Progenitor cell of endocrine pancreas (in vitro differentiated cells): ENCODE results near the gene SCYGR1. TPM values are rescaled to one million over a fixed set of nuclear protein-coding genes. Genes with fewer than 3 reads are reported as not detected.

Experiments
- DNase-seq: peaks from one replicate; pipeline ENCODE4 v3.0.0; 2021; ENCODE audit warnings: low spot score; ENCODE audit not compliant: unreplicated experiment
- H3K27ac Mint-ChIP-seq: 2 replicates; pipeline ENCODE4 v1.8.0; 2021; ENCODE audit warnings: mild to moderate bottlenecking, moderate library complexity, mixed read lengths
- H3K27me3 Mint-ChIP-seq: 2 replicates; pipeline ENCODE4 v1.8.0; 2021; ENCODE audit warnings: mixed read lengths
- H3K36me3 Mint-ChIP-seq: 2 replicates; pipeline ENCODE4 v1.8.0; 2022; ENCODE audit warnings: mixed read lengths; ENCODE audit not compliant: insufficient read depth
- H3K4me1 Mint-ChIP-seq: 2 replicates; pipeline ENCODE4 v1.8.0; 2021; ENCODE audit warnings: low read depth, mixed read lengths
- H3K4me3 Mint-ChIP-seq: 2 replicates; pipeline ENCODE4 v1.8.0; 2021; ENCODE audit warnings: low read depth, mild to moderate bottlenecking, moderate library complexity, mixed read lengths
- H3K9me3 Mint-ChIP-seq: 2 replicates; pipeline ENCODE4 v1.8.0; 2021; ENCODE audit warnings: low read depth, mixed read lengths
- CTCF ChIP-seq: fragments of 200-600 bp; sonication (generic); IDR thresholded peaks from one replicate; pipeline ENCODE4 v1.5.0; 2021; ENCODE audit warnings: antibody characterized with exemption, mild to moderate bottlenecking; ENCODE audit not compliant: unreplicated experiment
- total RNA-seq: library from RNA; stranded (reverse); gene quantifications from 2 replicates; pipeline ENCODE4 v1.2.1, GENCODE V29; 2021

Gene SCYGR1
- total RNA-seq, 1 donor from 2014 or later, result not detected

GRCh38 chr2:227414846-227415245 is 27.1 kb upstream of the SCYGR1 start:
- no peak overlapping the region for H3K4me3 Mint-ChIP-seq
- H3K4me1 Mint-ChIP-seq, result no peaks in the 10 kb centered on the region
- TF ChIP-seq CTCF, result no peak
- H3K9me3 Mint-ChIP-seq, result no peaks in the 10 kb centered on the region
- H3K27me3 Mint-ChIP-seq, result no peaks in the 10 kb centered on the region
- H3K27ac Mint-ChIP-seq, result no peak overlapping the region
- DNase-seq, result no peak
- H3K36me3 Mint-ChIP-seq, result no peaks in the 10 kb centered on the region

GRCh38 chr2:227413371-227413770 is 25.6 kb upstream of the SCYGR1 start:
- no peak overlapping the region for H3K27ac Mint-ChIP-seq
- H3K4me3 Mint-ChIP-seq, result no peak overlapping the region
- H3K4me1 Mint-ChIP-seq, result no peaks in the 10 kb centered on the region
- TF ChIP-seq CTCF, result no peak
- H3K27me3 Mint-ChIP-seq, result no peaks in the 10 kb centered on the region
- no peaks in the 10 kb centered on the region for H3K9me3 Mint-ChIP-seq
- no peak for DNase-seq
- no peaks in the 10 kb centered on the region for H3K36me3 Mint-ChIP-seq

- Mint-ChIP-seq H3K36me3 (no peaks in the 10 kb centered on the region), H3K27ac (no peak overlapping the region), H3K27me3 (no peaks in the 10 kb centered on the region), H3K4me1 (no peaks in the 10 kb centered on the region), H3K9me3 (no peaks in the 10 kb centered on the region), H3K4me3 (no peak overlapping the region)
- no peak for DNase-seq
- no peak for TF ChIP-seq CTCF
Observed at GRCh38 chr2:227412877-227413276, 25.1 kb upstream of the SCYGR1 start.

- Mint-ChIP-seq H3K4me3 (no peak overlapping the region), H3K4me1 (no peaks in the 10 kb centered on the region), H3K27me3 (no peaks in the 10 kb centered on the region), H3K9me3 (no peaks in the 10 kb centered on the region), H3K36me3 (no peaks in the 10 kb centered on the region), H3K27ac (no peak overlapping the region)
- DNase-seq, result no peak
- no peak for TF ChIP-seq CTCF
Observed at GRCh38 chr2:227411990-227412350, 24.2 kb upstream of the SCYGR1 start.

- no peak for TF ChIP-seq CTCF
- DNase-seq, result no peak
- no peaks in the 10 kb centered on the region for H3K36me3 Mint-ChIP-seq
- no peak overlapping the region for H3K27ac Mint-ChIP-seq
- no peaks in the 10 kb centered on the region for H3K4me1 Mint-ChIP-seq
- H3K4me3 Mint-ChIP-seq, result no peak overlapping the region
- no peaks in the 10 kb centered on the region for H3K27me3 Mint-ChIP-seq
- no peaks in the 10 kb centered on the region for H3K9me3 Mint-ChIP-seq
Observed at GRCh38 chr2:227411320-227411989, 23.7 kb upstream of the SCYGR1 start.
